ENCODE results near the gene PSMC3IP.

DNA sequence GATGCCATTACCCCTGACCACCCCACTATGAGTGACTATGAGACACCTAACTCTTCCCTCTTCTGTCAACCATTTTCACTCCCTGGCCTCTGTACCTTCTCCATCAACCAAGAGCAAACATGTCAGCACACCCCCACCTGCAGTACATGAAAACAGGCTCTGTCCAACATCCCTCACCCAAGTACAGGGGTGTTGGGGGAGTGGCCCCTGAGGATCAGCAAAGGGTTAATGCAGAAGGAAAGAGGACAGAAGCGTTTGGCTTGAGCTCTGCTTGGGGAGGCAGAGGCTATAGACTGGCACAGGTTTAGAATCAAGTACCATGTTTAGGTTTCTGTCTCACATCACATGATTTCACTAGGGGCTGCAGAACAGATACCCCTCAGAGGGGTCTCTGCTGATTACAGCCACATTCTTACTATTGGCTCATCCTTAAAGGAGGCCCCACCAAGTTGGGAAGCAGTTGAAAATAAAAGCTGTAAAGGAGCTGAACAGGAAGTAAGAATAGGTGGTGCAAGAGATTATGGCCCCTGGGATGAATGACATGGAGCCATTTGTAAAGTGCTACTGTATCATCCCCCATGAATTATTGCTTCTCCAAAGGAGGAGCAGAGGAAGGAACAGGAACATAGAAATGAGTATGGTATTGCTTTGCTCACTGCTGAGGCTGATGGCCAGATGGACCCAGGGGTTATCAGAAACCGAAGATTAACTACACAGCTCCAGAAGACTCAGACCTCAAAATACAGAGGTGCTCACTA is 2.4 kb upstream of the PSMC3IP start:
- TF ChIP-seq, protein P1, sequence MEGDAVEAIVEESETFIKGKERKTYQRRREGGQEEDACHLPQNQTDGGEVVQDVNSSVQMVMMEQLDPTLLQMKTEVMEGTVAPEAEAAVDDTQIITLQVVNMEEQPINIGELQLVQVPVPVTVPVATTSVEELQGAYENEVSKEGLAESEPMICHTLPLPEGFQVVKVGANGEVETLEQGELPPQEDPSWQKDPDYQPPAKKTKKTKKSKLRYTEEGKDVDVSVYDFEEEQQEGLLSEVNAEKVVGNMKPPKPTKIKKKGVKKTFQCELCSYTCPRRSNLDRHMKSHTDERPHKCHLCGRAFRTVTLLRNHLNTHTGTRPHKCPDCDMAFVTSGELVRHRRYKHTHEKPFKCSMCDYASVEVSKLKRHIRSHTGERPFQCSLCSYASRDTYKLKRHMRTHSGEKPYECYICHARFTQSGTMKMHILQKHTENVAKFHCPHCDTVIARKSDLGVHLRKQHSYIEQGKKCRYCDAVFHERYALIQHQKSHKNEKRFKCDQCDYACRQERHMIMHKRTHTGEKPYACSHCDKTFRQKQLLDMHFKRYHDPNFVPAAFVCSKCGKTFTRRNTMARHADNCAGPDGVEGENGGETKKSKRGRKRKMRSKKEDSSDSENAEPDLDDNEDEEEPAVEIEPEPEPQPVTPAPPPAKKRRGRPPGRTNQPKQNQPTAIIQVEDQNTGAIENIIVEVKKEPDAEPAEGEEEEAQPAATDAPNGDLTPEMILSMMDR (IDR thresholded peaks at IDR 0.05): no peak
- no peak for TF ChIP-seq EP300 (IDR thresholded peaks at IDR 0.05)
